ENCODE results near the gene MTUS2.

The MTUS2 gene

DNA sequence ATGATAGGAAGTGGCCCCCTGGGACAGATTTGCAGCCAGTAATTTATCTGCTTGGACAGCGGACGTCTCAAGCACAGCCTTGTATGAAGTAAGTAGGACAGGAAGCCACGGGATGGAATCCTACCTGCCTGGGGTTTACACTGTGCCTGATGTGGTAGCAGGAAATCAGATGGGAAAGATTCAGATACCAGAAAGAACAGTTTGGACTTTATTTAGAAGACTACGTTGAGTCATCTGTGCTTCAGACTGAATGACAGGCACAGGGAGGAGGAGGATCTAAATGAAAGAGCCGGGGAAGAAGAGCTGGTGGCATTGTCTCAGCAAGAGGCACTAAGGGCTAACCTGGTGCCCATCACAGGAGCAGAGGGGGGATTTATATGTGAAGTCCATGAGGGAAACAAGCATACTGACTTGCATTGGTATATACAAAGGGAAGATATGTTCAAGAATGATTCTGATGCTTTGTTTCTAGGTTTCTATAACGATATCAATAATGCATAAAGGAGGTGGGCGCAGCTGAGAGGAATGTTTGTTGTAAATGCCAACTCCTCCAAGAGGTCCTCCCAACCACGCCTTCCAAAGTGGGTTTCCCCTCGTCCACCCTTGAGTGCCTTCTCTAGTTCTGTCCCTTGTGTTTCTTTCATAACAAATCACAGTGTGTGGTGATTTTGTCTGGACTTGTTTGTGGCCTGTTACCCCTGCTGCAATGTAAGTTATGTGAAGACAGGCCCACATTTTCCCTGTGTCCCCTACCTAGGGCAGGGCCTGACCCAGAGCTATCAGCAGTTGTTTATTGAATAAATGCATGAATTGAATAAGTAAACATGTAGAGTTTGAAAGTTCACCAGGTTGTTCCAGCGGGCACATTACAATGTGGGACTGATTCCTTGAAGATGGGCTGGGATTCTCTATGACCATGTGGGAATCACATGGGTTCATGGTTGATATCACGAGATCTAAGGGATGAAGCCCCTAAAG lies 446.9 kb downstream of the MTUS2 start:
- no peak for DNase-seq

GRCh38 chr13:29270271-29270985 lies 450.3 kb downstream of the MTUS2 start:
- DNase-seq: no peak

GRCh38 chr13:29271606-29272005 lies 451.5 kb downstream of the MTUS2 start:
- DNase-seq: no peak

DNA sequence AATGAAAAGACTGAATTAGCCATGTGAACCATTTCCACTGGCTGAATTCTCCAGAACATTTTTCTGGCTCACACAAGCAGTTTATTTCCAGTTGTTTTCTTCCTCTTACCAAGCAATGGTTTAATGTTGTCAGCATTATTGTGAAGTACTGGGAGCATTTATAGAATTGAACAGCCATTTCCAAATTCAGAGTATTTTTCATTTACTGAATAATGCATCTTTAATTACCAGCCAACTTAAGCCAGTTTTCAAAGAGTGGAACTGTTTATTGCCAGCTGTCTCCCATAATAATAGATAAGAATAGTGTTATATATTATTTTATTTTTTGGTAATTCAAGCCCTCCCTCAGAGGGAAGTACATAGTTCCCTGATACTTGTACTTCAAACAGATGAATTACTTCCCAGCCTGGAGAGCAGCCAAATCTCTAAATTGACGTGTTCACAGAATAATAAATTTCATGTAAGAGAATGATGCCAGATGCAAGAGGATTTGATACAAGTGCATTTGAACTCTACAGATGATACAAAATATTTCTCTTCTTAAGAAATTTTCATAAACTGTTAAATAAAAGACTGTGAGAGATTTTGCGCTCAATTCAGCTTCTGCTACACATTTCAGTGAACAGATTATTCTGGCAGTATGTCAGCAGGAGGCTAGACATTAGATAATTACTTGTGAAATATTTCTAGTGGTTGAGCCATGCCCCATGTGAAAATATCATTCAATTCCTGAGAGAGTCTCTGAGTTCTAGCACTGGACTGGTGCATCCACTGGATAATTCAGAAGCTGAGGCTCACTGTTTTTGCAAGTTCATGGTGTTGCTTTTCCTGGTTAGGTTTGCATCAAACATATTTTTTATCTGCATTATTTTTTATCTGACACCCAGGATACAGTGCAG lies 459.5 kb downstream of the MTUS2 start:
- no peak for DNase-seq

DNA sequence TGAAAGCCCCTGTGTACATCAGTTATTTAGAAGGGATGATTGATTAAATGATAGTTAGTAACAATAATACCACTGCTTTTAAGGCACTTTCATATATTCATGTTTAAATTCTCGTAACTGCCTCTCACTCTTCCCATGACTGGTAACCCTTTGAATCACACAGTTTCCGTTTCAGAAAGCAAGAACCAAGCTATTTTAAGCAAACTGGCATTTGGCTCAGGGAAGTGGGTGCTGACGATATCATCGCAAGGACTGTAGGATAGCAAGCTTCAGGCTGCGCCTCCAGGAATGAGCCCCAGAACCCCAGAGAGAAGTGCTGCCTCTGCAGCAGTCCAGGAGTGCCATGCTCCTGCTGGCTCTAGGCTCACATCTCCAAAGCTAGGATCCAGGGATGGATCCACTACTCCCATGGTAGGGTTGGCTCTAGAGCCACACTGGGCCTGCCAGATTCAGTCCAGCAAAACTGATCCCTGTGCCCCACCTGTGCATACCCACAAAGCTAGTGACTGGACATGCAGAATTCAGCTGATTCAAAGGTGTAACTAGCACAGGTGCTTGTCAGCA lies 461.9 kb downstream of the MTUS2 start:
- DNase-seq: no peak

- DNase-seq: no peak
Observed at GRCh38 chr13:29284726-29285125, 464.6 kb downstream of the MTUS2 start.

- no peak for DNase-seq
Observed at GRCh38 chr13:29287237-29287636, 467.1 kb downstream of the MTUS2 start.

- no peak for DNase-seq
Observed at GRCh38 chr13:29292045-29292444, 471.9 kb downstream of the MTUS2 start.

DNA sequence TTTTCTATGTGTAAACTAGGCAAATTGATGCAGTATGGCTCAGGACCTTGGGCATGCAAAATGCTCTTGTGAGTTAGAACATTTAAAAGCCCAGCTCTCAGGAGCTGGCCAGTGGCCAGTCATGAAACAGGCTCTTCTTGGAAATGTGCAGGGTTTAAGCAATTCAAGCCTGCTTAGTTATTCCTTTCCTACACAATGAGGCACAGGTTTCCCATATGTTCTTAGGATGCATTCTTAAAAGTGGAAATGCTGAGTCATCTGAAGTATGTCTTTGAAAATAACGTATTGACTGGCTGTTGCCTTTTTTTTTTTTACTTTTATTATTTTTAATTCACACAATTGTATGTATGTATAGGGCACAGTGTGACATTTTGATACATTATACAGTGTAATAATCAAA lies 474.7 kb downstream of the MTUS2 start:
- DNase-seq: no peak

- DNase-seq: no peak
Observed at GRCh38 chr13:29301027-29301426, 480.9 kb downstream of the MTUS2 start.

- DNase-seq: no peak
Observed at GRCh38 chr13:29304148-29304547, 484.0 kb downstream of the MTUS2 start.

DNA sequence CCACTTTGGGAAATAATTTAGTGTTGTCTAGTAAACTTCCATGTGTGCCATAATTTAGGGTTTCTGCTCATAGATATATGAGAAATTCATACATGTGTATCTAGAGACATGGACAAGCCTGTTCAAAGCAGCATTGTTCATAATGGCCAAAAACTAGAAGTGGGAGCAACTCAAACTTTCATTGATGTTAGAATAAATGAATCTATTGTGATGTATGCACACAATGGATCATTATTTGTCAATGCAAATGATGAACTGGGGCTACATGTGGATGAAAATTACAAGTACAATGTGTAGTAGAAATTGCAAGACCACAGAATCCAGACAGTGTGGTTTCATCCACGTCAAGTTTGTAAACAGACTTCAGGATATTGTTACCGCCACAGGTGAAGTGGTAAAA lies 490.7 kb downstream of the MTUS2 start:
- no peak for DNase-seq

- no peak for DNase-seq
Observed at GRCh38 chr13:29315847-29316246, 495.7 kb downstream of the MTUS2 start.

DNA sequence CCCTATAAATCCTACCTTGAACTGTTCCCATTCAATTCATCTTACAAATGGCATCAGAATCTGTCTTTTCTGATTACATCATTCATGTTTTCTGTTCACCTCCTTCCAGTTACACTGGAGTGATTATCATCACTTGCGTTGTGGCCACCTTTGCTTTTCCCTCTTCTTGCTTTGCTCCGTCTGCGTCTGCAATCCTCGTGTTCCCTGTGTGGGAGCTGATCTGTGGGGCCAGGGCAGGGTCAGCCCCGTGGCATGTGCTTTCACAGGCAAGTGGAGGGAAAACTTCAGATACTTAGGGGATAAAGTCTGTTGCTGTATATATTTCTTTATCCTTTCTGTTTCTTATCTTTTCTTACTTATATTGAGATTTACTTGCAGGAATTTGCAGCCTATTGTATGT lies 497.7 kb downstream of the MTUS2 start:
- DNase-seq: no peak

DNA sequence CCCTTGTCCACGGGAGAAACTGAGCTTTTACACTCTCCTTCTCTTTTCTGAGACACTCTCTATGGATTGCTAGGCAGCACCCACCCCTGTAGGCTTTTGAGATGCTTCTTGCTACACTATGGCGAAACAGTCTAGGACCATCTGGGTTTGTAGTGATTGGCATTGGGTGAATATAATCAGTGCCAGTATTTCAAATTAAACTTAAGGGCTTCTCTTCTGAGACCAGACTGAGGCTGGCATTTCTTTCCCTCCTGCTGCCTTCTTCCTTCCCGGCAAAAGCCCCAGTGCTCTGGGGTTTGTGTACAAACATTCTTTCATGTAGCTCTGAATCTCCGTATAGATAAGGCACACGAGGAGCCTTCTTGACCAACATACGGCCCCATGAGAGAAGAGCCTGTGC lies 498.6 kb downstream of the MTUS2 start:
- DNase-seq: no peak

GRCh38 chr13:29319451-29319850 lies 499.3 kb downstream of the MTUS2 start:
- no peak for DNase-seq

DNA sequence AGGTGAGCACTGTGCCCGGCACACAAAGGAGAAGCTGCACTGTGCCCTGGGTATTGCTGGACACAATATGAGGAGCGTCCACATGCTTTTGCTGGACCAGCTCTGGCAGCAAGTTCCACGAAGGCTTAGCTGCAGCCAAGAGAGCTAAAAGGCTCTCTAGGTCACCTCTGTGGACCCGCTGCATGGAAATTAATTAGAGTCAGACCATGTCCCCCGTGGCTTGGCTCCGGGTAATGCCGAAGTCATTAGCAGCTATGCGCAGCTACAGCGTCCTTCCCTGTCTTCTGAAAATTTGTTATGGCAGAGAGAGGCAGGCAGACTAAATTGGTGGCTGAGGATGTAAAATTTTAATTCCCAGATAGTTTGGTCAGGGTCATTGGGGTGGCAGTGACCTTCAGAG lies 503.8 kb downstream of the MTUS2 start:
- no peak for DNase-seq

DNA sequence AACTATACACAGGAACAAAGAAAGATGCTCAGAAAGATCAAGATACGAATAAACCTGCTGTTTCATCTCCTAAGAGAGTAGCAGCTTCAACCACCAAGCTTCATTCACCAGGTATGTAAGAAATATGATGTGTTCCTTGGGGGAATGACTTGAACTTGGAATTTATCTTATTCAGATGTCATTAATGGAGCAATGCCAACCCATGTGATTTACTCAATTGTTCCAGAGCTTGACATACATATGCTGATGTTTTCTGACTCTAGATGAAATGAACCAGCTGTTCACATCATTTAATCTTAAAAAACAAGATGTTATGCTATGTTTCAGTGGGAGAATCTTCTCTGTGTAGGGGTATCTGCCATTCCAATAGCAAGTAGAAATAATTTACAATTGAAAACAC lies 504.5 kb downstream of the MTUS2 start:
- DNase-seq: no peak

GRCh38 chr13:29328501-29328900 lies 508.4 kb downstream of the MTUS2 start:
- DNase-seq: no peak

- no peak for DNase-seq
Observed at GRCh38 chr13:29336356-29336755, 516.2 kb downstream of the MTUS2 start.

- DNase-seq: no peak
Observed at GRCh38 chr13:29339386-29340272, 519.5 kb downstream of the MTUS2 start.

Data from NCI-H2171 (cell line).